GM23338 (cell line): ENCODE measurements around the gene CCDC70. TPM values are rescaled to one million over a fixed set of nuclear protein-coding genes. Genes with fewer than 3 reads are reported as not detected.

Source experiments
- ATAC-seq: fragments of 200-7000 bp; cut with Tn5 transposase; 3 replicates; pipeline ENCODE4 v1.9.1; 2020
- DNase-seq: peaks from one replicate; pipeline ENCODE4 v3.0.0-alpha.2; 2015; ENCODE audit warnings: low spot score
- H2AFZ ChIP-seq: fragments of 200-600 bp; sonication (generic); 2 replicates; pipeline ENCODE4 v1.8.0; 2016; ENCODE audit warnings: antibody characterized with exemption, mild to moderate bottlenecking, moderate library complexity
- H3F3A ChIP-seq: fragments of 200-600 bp; sonication (generic); replicated peaks from 2 replicates; pipeline ENCODE4 v1.8.0; 2017; ENCODE audit warnings: antibody characterized with exemption, mixed run types, low read depth
- H3K27ac ChIP-seq: fragments of 200-600 bp; sonication (generic); 2 replicates; pipeline ENCODE4 v1.6.1; 2016; ENCODE audit warnings: low read depth
- H3K27me3 ChIP-seq: fragments of 200-600 bp; sonication (generic); 2 replicates; pipeline ENCODE4 v1.8.0; 2016; ENCODE audit warnings: mild to moderate bottlenecking, mixed run types, moderate library complexity; ENCODE audit not compliant: insufficient read depth
- H3K36me3 ChIP-seq: fragments of 200-600 bp; sonication (generic); 2 replicates; pipeline ENCODE4 v1.8.0; 2016; ENCODE audit warnings: mild to moderate bottlenecking; ENCODE audit not compliant: insufficient read depth
- H3K4me1 ChIP-seq: fragments of 200-600 bp; sonication (generic); 2 replicates; pipeline ENCODE4 v1.8.0; 2016; ENCODE audit warnings: mild to moderate bottlenecking, moderate library complexity; ENCODE audit not compliant: insufficient read depth
- H3K4me2 ChIP-seq: fragments of 200-600 bp; sonication (generic); 2 replicates; pipeline ENCODE4 v1.7.1; 2017; ENCODE audit warnings: mixed run types
- H3K4me3 ChIP-seq: fragments of 200-600 bp; sonication (generic); 2 replicates; pipeline ENCODE4 v1.6.1; 2016; ENCODE audit warnings: mixed run types
- H3K79me2 ChIP-seq: fragments of 200-600 bp; sonication (generic); replicated peaks from 2 replicates; pipeline ENCODE4 v1.8.0; 2017; ENCODE audit warnings: mild to moderate bottlenecking; ENCODE audit not compliant: insufficient read depth
- H3K9me2 ChIP-seq: fragments of 200-600 bp; sonication (generic); 2 replicates; pipeline ENCODE4 v1.8.0; 2017; ENCODE audit not compliant: insufficient read depth
- H4K20me1 ChIP-seq: fragments of 200-600 bp; sonication (generic); replicated peaks from 2 replicates; pipeline ENCODE4 v1.8.0; 2017; ENCODE audit warnings: mild to moderate bottlenecking; ENCODE audit not compliant: insufficient read depth
- H3K27ac Mint-ChIP-seq: 2 replicates; pipeline ENCODE4 v1.8.0; 2020; ENCODE audit warnings: inconsistent platforms, mild to moderate bottlenecking, moderate library complexity, mixed read lengths
- H3K27me3 Mint-ChIP-seq: 3 replicates; pipeline ENCODE4 v1.8.0; 2022; ENCODE audit warnings: low read depth, mild to moderate bottlenecking, moderate library complexity, mixed read lengths, inconsistent platforms; ENCODE audit not compliant: insufficient read depth, poor library complexity
- H3K36me3 Mint-ChIP-seq: 3 replicates; pipeline ENCODE4 v1.8.0; 2021; ENCODE audit warnings: low read depth, mild to moderate bottlenecking, inconsistent platforms, moderate library complexity, mixed read lengths
- H3K4me1 Mint-ChIP-seq: 3 replicates; pipeline ENCODE4 v1.8.0; 2020; ENCODE audit warnings: mild to moderate bottlenecking, inconsistent platforms, mixed read lengths
- H3K4me3 Mint-ChIP-seq: 3 replicates; pipeline ENCODE4 v1.8.0; 2021; ENCODE audit warnings: moderate library complexity, mild to moderate bottlenecking, inconsistent platforms, mixed read lengths
- H3K9me3 Mint-ChIP-seq: 3 replicates; pipeline ENCODE4 v1.8.0; 2020; ENCODE audit warnings: moderate library complexity, mild to moderate bottlenecking, inconsistent platforms, mixed read lengths
- CREB1 ChIP-seq: fragments of 250-450 bp; sonication (Bioruptor Pico); IDR thresholded peaks from 2 replicates; pipeline ENCODE4 v1.5.0; 2020; ENCODE audit warnings: low read depth, mild to moderate bottlenecking, moderate library complexity
- CTCF ChIP-seq, 2 experiments: fragments of 200-600 bp in 1 of 2; sonication (generic) in 1 of 2; conservative IDR thresholded peaks; 2 replicates each; pipeline versions ENCODE4 v1.5.1 to v1.6.1; 2016 to 2017; ENCODE audit warnings: antibody characterized with exemption in 2 of 2, low read depth in 2 of 2, mild to moderate bottlenecking in 2 of 2, moderate library complexity in 1 of 2
- ETS1 ChIP-seq: IDR thresholded peaks from 2 replicates; pipeline ENCODE4 v1.6.1; 2016; ENCODE audit warnings: antibody characterized with exemption
- EZH2 ChIP-seq: fragments of 200-600 bp; sonication (generic); IDR thresholded peaks from one replicate; pipeline ENCODE4 v1.8.0; 2017; ENCODE audit warnings: antibody characterized with exemption, mild to moderate bottlenecking, low read depth; ENCODE audit not compliant: unreplicated experiment
- EZH2phosphoT487 ChIP-seq: fragments of 200-600 bp; sonication (generic); IDR thresholded peaks from one replicate; pipeline ENCODE4 v1.8.1; 2018; ENCODE audit warnings: antibody characterized with exemption; ENCODE audit not compliant: unreplicated experiment
- JUNB ChIP-seq: IDR thresholded peaks from one replicate; pipeline ENCODE4 v1.6.1; 2016; ENCODE audit warnings: antibody characterized with exemption; ENCODE audit not compliant: unreplicated experiment
- NANOG ChIP-seq: IDR thresholded peaks from 2 replicates; pipeline ENCODE4 v1.6.1; 2016; ENCODE audit warnings: antibody characterized with exemption, borderline replicate concordance
- POLR2AphosphoS5 ChIP-seq: IDR thresholded peaks from 2 replicates; pipeline ENCODE4 v1.6.1; 2016; ENCODE audit warnings: antibody characterized with exemption, low read depth
- REST ChIP-seq: IDR thresholded peaks from one replicate; pipeline ENCODE4 v1.6.1; 2018; ENCODE audit warnings: antibody characterized with exemption; ENCODE audit not compliant: unreplicated experiment
- STAT1 ChIP-seq: IDR thresholded peaks from one replicate; pipeline ENCODE4 v1.6.1; 2016; ENCODE audit warnings: antibody characterized with exemption; ENCODE audit not compliant: unreplicated experiment
- ZNF114 ChIP-seq: fragments of 250-450 bp; sonication (Bioruptor Pico); IDR thresholded peaks from 2 replicates; pipeline ENCODE4 v1.5.0; 2020; ENCODE audit warnings: mild to moderate bottlenecking, moderate library complexity
- ZNF331 ChIP-seq: fragments of 250-450 bp; sonication (Bioruptor Pico); IDR thresholded peaks from 2 replicates; pipeline ENCODE4 v1.5.0; 2020; ENCODE audit warnings: low read depth, mild to moderate bottlenecking, moderate library complexity
- ZNF462 ChIP-seq: fragments of 250-450 bp; sonication (Bioruptor Pico); IDR thresholded peaks from 2 replicates; pipeline ENCODE4 v1.5.0; 2020; ENCODE audit warnings: mild to moderate bottlenecking, moderate library complexity
- polyA plus RNA-seq: library from polyadenylated mRNA; unstranded; fragments of >200 nt; fragmentation: Nextera tagmentation; extraction: Ambion mirVana; gene quantifications from 2 replicates; pipeline ENCODE4 v1.2.1, GENCODE V29; 2016
- total RNA-seq: library from RNA; depleted of rRNA; stranded (reverse); fragments of >200 nt; shearing (Covaris generic); gene quantifications from 2 replicates; pipeline ENCODE4 v1.2.3, GENCODE V29; 2014

The CCDC70 gene
- total and polyA plus RNA-seq, 2 experiments from 2014 or later, result not detected

- ATAC-seq, result no peak
- Histone ChIP-seq H3K4me2 (no peak overlapping the region), H3F3A (no peaks in the 10 kb centered on the region), H3K4me3 (no peak overlapping the region), H3K9me2 (no peaks in the 10 kb centered on the region), H4K20me1 (no peaks in the 10 kb centered on the region), H3K79me2 (no peaks in the 10 kb centered on the region), H3K36me3 (no peaks in the 10 kb centered on the region), H3K27me3 (no peaks in the 10 kb centered on the region), H3K4me1 (peaks cover 31% of the 10 kb centered on the region), H3K27ac (no peak overlapping the region), H2AFZ (0 out of 2 replicates have a peak overlapping the region, but pooled peaks have one; percentile 28)
- Mint-ChIP-seq H3K4me1 (peaks cover 45% of the 10 kb centered on the region), H3K36me3 (no peaks in the 10 kb centered on the region), H3K9me3 (no peaks in the 10 kb centered on the region), H3K27ac (no peak overlapping the region), H3K4me3 (no peak overlapping the region), H3K27me3 (no peaks in the 10 kb centered on the region)
- TF ChIP-seq STAT1 (no peak), CREB1 (CRISPR knock-in tag) (no peak), ZNF331 (no peak), POLR2AphosphoS5 (no peak), ZNF114 (no peak), ETS1 (no peak), REST (no peak), ZNF462 (CRISPR knock-in tag) (no peak), JUNB (no peak), NANOG (no peak), EZH2 (no peak), CTCF (conservative IDR thresholded peaks at IDR 0.05; ENCODE audit: low read depth in 2 of 2) (no peak), EZH2phosphoT487 (no peak)
- DNase-seq, result no peak
These were observed 44.1 kb upstream of the CCDC70 start for GRCh38 chr13:51817717-51818116.
